HL-60 (cell line): ENCODE data around the gene CNTNAP5.

Source experiments
- DNase-seq, 2 experiments: peaks; one replicate each; pipeline ENCODE4 v3.0.0-alpha.2; 2010 to 2020; ENCODE audit warnings: low read depth in 1 of 2, low spot score in 1 of 2
- H3K27ac ChIP-seq: fragments of 250-450 bp; sonication (Bioruptor Pico); replicated peaks from 2 replicates; pipeline ENCODE4 v1.5.1; 2020; ENCODE audit warnings: mild to moderate bottlenecking, moderate library complexity
- H3K27me3 ChIP-seq: fragments of 250-450 bp; sonication (Bioruptor Pico); 2 replicates; pipeline ENCODE4 v1.5.1; 2021; ENCODE audit warnings: mild to moderate bottlenecking, moderate library complexity; ENCODE audit not compliant: insufficient read depth, poor library complexity, severe bottlenecking
- H3K4me3 ChIP-seq: replicated peaks from 2 replicates; pipeline ENCODE4 v1.5.1; 2011; ENCODE audit warnings: mild to moderate bottlenecking, control low read depth, low read length; ENCODE audit not compliant: insufficient read depth
- CTCF ChIP-seq: IDR thresholded peaks from one replicate; pipeline ENCODE4 v1.5.1; 2011; ENCODE audit warnings: low read length, control low read depth, inconsistent platforms; ENCODE audit not compliant: insufficient read depth
- GABPA ChIP-seq: IDR thresholded peaks from 2 replicates; pipeline ENCODE4 v1.6.1; 2012; ENCODE audit warnings: low read depth
- POLR2AphosphoS5 ChIP-seq: IDR thresholded peaks from 2 replicates; pipeline ENCODE4 v1.6.1; 2012; ENCODE audit warnings: low read depth
- REST ChIP-seq: IDR thresholded peaks from 2 replicates; pipeline ENCODE4 v1.6.1; 2012; ENCODE audit warnings: low read depth; ENCODE audit not compliant: insufficient replicate concordance
- SPI1 ChIP-seq: IDR thresholded peaks from 2 replicates; pipeline ENCODE4 v1.6.1; 2012; ENCODE audit warnings: low read depth, mild to moderate bottlenecking, borderline replicate concordance

Gene CNTNAP5

GRCh38 chr2:124623560-124623959 lies 598.5 kb downstream of the CNTNAP5 start:
- Histone ChIP-seq H3K27me3 (no peaks in the 10 kb centered on the region), H3K4me3 (no peak overlapping the region), H3K27ac (no peak overlapping the region)
- TF ChIP-seq POLR2AphosphoS5 (no peak), CTCF (no peak), GABPA (no peak), REST (no peak), SPI1 (no peak)
- no peak for DNase-seq

GRCh38 chr2:124625561-124625960 lies 600.5 kb downstream of the CNTNAP5 start:
- Histone ChIP-seq H3K27ac (no peak overlapping the region), H3K4me3 (no peak overlapping the region), H3K27me3 (no peaks in the 10 kb centered on the region)
- TF ChIP-seq GABPA (no peak), CTCF (no peak), REST (no peak), POLR2AphosphoS5 (no peak), SPI1 (no peak)
- DNase-seq = no peak

- Histone ChIP-seq H3K27me3 (no peaks in the 10 kb centered on the region), H3K27ac (no peak overlapping the region), H3K4me3 (no peak overlapping the region)
- TF ChIP-seq GABPA (no peak), POLR2AphosphoS5 (no peak), REST (no peak), CTCF (no peak), SPI1 (no peak)
- no peak for DNase-seq
These were observed 601.9 kb downstream of the CNTNAP5 start for GRCh38 chr2:124626993-124627392.
